KBM-7 (cell line): ENCODE results near the gene CASP5.
"Not testable (repeated sequence)": the region's sequence is repeated elsewhere in the genome, so short reads cannot be mapped to it uniquely, and the experiment has no call there.

Experiments used
- DNase-seq: peaks from one replicate; pipeline ENCODE4 v3.0.0-alpha.2; 2015
- in situ Hi-C: fragments of 300-500 bp; cut with MboI; formaldehyde crosslinking; loops from 2 replicates; pipeline ENCODE4 v1.14.3; 2020; ENCODE audit warnings: low sequenced_read_pairs, low pct_unique_long_range_greater_than_20kb, mixed read lengths

The CASP5 gene

DNA sequence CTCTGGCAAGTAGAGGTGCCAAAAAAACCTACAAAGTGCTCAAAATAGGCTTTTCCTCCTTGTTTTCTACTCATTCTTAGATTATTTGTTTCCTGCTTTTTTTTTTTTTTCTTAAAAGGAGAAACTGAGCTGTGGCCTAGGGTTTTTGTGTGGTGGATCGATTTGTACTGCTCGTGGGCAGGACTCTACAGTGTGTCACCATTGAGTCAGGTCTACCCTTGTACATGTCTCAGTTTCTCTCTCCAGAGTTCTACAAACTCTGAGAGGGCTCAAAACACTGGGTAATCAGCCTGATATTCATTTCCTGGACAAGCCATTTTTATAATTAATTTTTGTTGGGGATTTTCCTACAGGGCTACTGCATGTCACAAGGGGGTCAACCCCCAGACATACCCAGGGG, 49.4 kb downstream of the CASP5 start:
- no peak for DNase-seq
- in situ Hi-C loops, result no loop called here

DNA sequence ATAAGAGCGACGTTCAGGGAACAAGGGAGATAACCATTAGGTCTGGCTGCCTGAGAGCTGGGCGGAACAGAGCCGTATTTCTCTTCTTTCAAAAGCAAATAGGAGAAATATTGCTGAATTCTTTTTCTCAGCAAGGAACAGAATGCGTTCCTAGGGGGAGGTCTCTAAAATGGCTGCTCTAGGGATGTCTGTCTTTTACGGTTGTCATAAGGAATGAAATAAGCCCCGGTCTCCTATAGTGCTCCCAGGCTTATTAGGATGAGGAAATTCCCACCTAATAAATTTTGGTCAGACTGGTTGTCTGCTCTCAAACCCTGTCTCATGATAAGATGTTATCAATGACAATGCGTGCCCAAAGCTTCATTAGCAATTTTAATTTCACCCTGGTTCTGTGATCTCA, 50.0 kb downstream of the CASP5 start:
- in situ Hi-C loops, result not testable (repeated sequence)

DNA sequence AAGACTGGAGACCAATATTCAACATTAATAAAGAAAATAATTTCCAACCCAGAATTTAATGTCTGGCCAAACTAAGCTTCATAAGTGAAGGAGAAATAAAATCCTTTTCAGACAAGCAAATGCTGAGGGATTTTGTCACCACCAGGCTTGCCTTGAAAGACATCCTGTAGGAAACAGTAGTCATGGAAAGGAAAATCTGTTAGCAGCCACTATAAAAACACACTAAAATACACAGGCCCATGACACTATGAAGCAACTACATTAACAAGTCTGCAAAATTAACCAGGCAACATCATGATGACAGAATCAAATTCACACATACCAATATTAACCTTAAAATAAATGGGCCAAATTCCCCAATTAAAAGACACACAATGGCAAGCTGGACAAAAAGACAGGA, 52.2 kb downstream of the CASP5 start:
- in situ Hi-C loops, result no loop called here
- no peak for DNase-seq

More for the DNA sequence above, 50.0 kb downstream of the CASP5 start:
- DNase-seq, result not testable (repeated sequence)

DNA sequence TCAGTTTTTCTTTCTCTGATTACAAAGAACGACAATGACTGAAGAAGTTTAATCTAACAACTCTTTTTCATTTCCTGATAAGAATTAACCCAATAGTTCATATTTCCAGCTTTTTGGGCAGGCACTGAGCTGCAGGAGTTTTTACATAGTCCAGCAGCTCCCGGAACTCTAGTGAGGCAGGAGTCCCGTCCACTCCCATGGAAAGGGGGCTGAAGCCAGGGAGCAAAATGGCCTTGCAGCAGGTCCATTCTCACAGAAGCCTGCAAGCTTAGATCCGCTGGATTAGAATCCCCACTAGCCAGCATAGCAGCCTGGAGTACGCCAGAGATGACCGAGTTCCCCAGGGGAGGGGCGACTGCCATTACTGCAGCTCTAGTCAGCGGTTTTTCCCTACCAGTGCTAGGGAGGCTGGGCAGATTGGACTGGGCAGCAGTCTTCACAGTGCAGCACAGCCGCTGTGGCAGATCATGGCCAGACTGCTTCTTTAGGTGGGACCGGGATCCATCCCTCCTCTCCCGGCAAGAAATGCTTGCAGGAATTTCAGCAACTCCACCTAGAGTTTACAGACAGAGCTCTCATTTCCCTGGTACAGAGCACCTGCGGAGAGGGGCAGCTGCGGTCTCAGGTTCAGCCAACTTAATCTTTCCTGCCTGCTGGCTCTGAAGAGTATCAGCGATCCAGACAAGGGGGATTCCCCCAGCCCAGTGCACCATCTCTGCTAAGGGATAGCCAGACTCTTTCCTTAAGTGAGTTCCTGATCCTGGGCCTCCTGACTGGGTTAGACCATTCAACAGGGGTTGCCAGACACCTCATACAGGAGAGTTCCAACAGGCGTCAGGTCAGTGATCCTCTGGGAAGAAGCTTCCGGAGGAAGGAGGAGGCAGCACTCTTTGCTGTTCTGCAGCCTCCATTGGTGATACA, 53.9 kb downstream of the CASP5 start:
- in situ Hi-C loops, result no loop called here
- no peak for DNase-seq

DNA sequence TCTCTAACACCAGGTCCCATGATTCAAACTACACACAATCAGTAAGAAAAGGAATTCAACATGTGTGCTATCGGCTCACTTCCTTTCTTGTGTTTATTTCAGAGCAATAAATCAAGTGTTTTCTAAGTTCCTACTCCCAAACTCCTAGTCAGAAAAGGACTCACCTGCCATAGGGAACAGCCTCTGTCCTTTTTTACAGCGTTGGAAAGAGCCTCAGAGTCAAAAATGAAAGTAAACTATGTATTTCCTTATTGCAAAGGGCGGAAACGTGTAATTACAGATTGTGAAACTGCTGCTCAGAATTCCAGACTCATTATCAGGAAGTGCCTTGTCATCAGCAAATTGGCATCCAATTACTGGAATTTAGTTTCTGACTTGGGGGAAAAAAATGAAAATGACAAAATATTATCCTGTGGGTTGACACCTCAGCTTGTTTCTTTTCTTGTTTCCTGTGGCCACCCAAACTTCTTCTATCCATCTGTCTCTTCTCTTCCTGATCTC, 54.6 kb downstream of the CASP5 start, which contains the start of gene CASP4:
Gene CASP4 (minus strand): TSS at position 220 of the 501 bp plus-strand sequence. CDS start 49 bp downstream, at position 171.
- peak; percentile 83 for DNase-seq
- in situ Hi-C loops, result no loop called here

DNA sequence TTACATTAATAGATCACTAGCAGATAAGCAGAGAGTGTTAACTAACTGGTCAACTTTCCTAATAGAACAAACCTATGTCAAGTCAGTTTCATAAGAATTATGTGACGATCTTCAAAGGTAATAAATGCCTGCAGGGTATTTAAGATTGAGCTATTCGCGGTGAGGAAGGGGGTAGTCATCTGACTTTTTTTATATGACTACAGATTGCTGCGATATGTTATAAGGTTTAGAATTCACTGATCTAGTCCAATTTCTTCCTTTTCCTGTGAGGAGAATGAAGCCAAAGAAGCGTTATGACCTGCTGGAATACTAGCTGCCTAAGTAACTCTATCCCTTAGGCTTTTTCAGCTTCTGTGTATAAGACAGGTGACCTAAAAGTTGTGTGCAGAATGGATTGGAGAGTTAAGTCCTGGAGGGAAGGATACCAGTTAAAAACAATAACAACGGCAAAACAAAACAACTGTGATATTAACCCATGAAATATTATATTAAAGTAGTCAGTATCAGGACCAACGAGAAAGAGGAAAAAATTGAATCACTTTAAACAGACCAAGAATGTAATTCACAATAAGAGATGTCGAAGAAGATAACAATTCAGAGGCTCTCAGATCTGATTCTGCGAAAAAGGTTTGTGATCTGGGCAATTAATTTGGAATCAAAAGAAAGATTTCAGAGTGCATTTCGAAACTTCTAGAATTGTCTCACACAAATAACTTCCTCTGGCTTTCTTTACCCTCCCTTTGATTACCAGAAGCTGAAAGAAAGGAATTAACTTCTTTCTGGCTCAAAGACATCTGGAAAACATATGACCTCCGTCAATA, 55.2 kb downstream of the CASP5 start:
- DNase-seq, result peak; percentile 31
- in situ Hi-C loops, result no loop called here

- in situ Hi-C loops, result no loop called here
- no peak for DNase-seq
Measured at GRCh38 chr11:104965735-104966134, 57.2 kb downstream of the CASP5 start.

DNA sequence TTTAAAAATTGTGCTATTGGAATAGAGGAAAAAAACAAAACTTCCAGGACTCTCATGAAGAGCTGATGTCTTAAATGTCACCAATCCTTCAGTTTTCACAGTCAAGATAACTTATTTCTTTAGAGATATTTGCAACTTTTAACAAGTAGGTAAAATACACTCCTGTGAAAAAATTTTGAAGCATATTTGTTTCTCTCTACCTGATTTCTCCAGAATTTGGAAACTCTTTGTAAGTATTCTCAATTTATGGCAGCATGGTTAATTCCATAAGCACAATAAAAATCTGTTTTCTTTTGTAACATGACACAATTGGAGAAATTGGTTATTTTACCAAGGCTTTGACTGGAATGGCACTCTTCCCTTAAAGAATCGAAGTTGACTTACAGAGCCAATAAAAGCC, 58.7 kb downstream of the CASP5 start:
- DNase-seq, result no peak
- in situ Hi-C loops, result no loop called here

- no peak for DNase-seq
- in situ Hi-C loops, result no loop called here
Measured at GRCh38 chr11:104962852-104963251, 60.1 kb downstream of the CASP5 start.

DNA sequence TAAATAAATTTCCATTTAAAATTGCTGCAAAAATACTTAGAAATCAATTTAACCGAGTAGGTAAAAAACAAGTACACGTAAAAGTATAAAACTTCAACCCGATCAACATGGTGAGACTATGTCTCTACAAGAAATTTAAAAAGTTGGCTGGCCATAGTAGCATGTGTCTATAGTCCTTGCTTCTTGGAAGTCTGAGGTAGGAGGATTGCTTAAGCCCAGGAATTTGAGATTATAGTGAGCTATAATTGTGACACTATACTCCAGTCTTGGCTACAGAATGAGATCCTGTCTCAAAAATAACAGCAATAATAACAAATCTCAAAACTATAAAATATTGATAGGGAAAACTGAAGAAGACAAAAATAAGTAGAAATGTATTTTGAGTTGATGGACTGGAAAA, 65.7 kb downstream of the CASP5 start:
- DNase-seq, result no peak
- in situ Hi-C loops, result no loop called here

GRCh38 chr11:104956528-104956927, 66.4 kb downstream of the CASP5 start:
- DNase-seq, result no peak
- in situ Hi-C loops, result no loop called here

DNA sequence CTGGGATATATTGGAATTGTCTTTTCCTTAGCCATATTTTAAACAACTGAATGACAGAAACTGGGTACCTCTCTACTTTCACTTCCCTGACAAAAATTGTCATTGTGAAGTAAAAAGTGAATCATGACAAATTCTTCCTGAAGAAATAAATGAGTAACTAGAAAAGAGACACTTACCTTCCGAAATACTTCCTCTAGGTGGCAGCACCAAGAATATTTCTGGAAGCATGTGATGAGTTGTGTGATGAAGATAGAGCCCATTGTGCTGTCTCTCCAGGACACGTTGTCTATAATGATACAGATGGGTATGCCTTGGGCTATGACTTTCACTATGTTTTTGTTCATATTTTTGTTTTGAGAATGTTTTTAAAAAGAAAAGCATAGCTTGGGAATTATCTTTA, 76.1 kb downstream of the CASP5 start:
- in situ Hi-C loops, result no loop called here
- DNase-seq, result peak; percentile 69
